Calu3 (cell line): ENCODE data around the gene PROSER3. TPM values are rescaled to one million over a fixed set of nuclear protein-coding genes. Genes with fewer than 3 reads are reported as not detected.

Experiments
- BruUV-seq: library from RNA; stranded (reverse); fragments of 400-500 nt; replicated peaks from 2 replicates; lab custom pipeline; 2021; lab: Mats Ljungman, UMichigan
- CTCF ChIA-PET: fragments of 300-600 bp; sonication (Branson Sonifier 250); formaldehyde crosslinking; loops from one replicate; lab custom pipeline; 2022; ENCODE audit warnings: antibody characterized with exemption; lab: Charles Lee
- DNase-seq: peaks from one replicate; pipeline ENCODE4 v3.0.0; 2022
- H3K27ac Mint-ChIP-seq: one replicate; pipeline ENCODE4 v1.8.0; 2022; ENCODE audit warnings: mixed read lengths; ENCODE audit not compliant: unreplicated experiment
- H3K27me3 Mint-ChIP-seq: one replicate; pipeline ENCODE4 v1.8.0; 2022; ENCODE audit warnings: mixed read lengths; ENCODE audit not compliant: unreplicated experiment
- H3K36me3 Mint-ChIP-seq: one replicate; pipeline ENCODE4 v1.8.0; 2022; ENCODE audit warnings: mild to moderate bottlenecking, moderate library complexity, mixed read lengths; ENCODE audit not compliant: insufficient read depth, unreplicated experiment
- H3K4me1 Mint-ChIP-seq: one replicate; pipeline ENCODE4 v1.8.0; 2022; ENCODE audit warnings: mild to moderate bottlenecking, low read depth, mixed read lengths; ENCODE audit not compliant: unreplicated experiment
- H3K4me3 Mint-ChIP-seq: one replicate; pipeline ENCODE4 v1.8.0; 2022; ENCODE audit warnings: mild to moderate bottlenecking, low read depth, moderate library complexity, mixed read lengths; ENCODE audit not compliant: unreplicated experiment
- H3K9me3 Mint-ChIP-seq: one replicate; pipeline ENCODE4 v1.8.0; 2022; ENCODE audit warnings: low read depth, mixed read lengths; ENCODE audit not compliant: unreplicated experiment
- CTCF ChIP-seq: fragments of 200-600 bp; IDR thresholded peaks from one replicate; pipeline ENCODE4 v1.8.0; 2022; ENCODE audit warnings: antibody characterized with exemption; ENCODE audit not compliant: unreplicated experiment
- intact Hi-C: fragments of 100-400 bp; cut with micrococcal nuclease; formaldehyde crosslinking; loops from one replicate; pipeline ENCODE4 v1.10.0; 2022; ENCODE audit not compliant: unreplicated experiment
- total RNA-seq: library from RNA; stranded (reverse); gene quantifications from 2 replicates; pipeline ENCODE4 v1.2.3, GENCODE V29; 2022

The PROSER3 gene
- total RNA-seq, 1 experiment from 2014 or later, result 70.7 TPM

GRCh38 chr19:35757231-35757748, 686 bp upstream of the PROSER3 start:
- TF ChIP-seq CTCF, result no peak
- Mint-ChIP-seq H3K4me3 (peak overlapping the region; percentile 99), H3K27me3 (no peaks in the 10 kb centered on the region), H3K27ac (peak overlapping the region; percentile 100), H3K9me3 (no peaks in the 10 kb centered on the region), H3K36me3 (peaks cover 72% of the 10 kb centered on the region), H3K4me1 (peaks cover 11% of the 10 kb centered on the region)
- intact Hi-C loops, result no loop called here
- BruUV-seq, result no TSS peak
- CTCF ChIA-PET, result no interaction called here
- peak; percentile 43 for DNase-seq

- CTCF ChIA-PET, result no interaction called here
- Mint-ChIP-seq H3K4me1 (peaks cover 11% of the 10 kb centered on the region), H3K27ac (no peak overlapping the region), H3K27me3 (no peaks in the 10 kb centered on the region), H3K9me3 (no peaks in the 10 kb centered on the region), H3K4me3 (peak overlapping the region; percentile 99), H3K36me3 (peaks cover 84% of the 10 kb centered on the region)
- intact Hi-C loops, result no loop called here
- no peak for TF ChIP-seq CTCF
- DNase-seq, result no peak
- no TSS peak for BruUV-seq
These were observed 1.7 kb downstream of the PROSER3 start for GRCh38 chr19:35759697-35760096.

- BruUV-seq, result no TSS peak
- H3K9me3 Mint-ChIP-seq, result no peaks in the 10 kb centered on the region
- H3K27ac Mint-ChIP-seq, result no peak overlapping the region
- H3K4me3 Mint-ChIP-seq, result no peak overlapping the region
- peaks cover 82% of the 10 kb centered on the region for H3K36me3 Mint-ChIP-seq
- no peak for DNase-seq
- H3K4me1 Mint-ChIP-seq, result peaks cover 11% of the 10 kb centered on the region
- intact Hi-C loops, result no loop called here
- no peaks in the 10 kb centered on the region for H3K27me3 Mint-ChIP-seq
- CTCF ChIA-PET, result no interaction called here
- no peak for TF ChIP-seq CTCF
These were observed 2.9 kb downstream of the PROSER3 start for GRCh38 chr19:35760711-35761349.

- Mint-ChIP-seq H3K27me3 (no peaks in the 10 kb centered on the region), H3K27ac (no peak overlapping the region), H3K4me3 (no peak overlapping the region), H3K36me3 (peaks cover 59% of the 10 kb centered on the region), H3K4me1 (peaks cover 2% of the 10 kb centered on the region), H3K9me3 (no peaks in the 10 kb centered on the region)
- CTCF ChIA-PET, result no interaction called here
- intact Hi-C loops, result no loop called here
- no peak for TF ChIP-seq CTCF
- no peak for DNase-seq
- BruUV-seq, result no TSS peak
These were observed 6.7 kb downstream of the PROSER3 start for GRCh38 chr19:35764432-35765315.
